GM13977 (cell line): ENCODE data around the gene EMILIN2.

Experiments
- DNase-seq: peaks from one replicate; pipeline ENCODE4 v3.0.0; 2012; ENCODE audit warnings: low spot score
- CTCF ChIP-seq: IDR thresholded peaks from 2 replicates; pipeline ENCODE4 v1.5.1; 2012; ENCODE audit warnings: mild to moderate bottlenecking, control low read depth; ENCODE audit not compliant: insufficient read depth; ENCODE audit errors: extremely low read depth, missing control alignments
- in situ Hi-C: fragments of 300-500 bp; cut with MboI; formaldehyde crosslinking; loops from one replicate; pipeline ENCODE4 v1.12.0; 2022; ENCODE audit warnings: low sequenced_read_pairs, low pct_unique_long_range_greater_than_20kb, mixed read lengths, inconsistent platforms; ENCODE audit not compliant: unreplicated experiment

The EMILIN2 gene

GRCh38 chr18:2919600-2919999 is 72.8 kb downstream of the EMILIN2 start:
- in situ Hi-C loops: no loop called here
- no peak for DNase-seq
- TF ChIP-seq CTCF: no peak

DNA sequence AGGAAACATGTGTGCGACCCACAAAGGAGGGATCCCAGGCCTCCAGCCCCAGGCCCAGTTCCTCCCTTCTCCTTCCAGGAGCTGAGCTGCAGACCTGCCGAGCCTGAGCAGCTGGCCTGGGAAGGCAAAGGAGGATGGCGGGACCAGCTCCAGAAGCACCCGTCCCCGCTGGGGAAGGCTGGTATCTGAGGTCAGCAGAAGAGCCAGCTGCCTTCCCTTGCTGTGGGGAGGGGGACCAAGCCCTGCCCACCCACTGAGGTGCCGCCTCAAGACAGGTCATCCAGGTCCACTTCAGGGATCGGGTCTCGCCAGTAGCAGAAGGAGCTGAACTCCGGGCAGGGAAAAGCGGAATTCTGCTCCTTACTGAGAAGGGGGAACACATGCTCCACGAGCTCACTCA is 73.2 kb downstream of the EMILIN2 start:
- DNase-seq: no peak
- no peak for TF ChIP-seq CTCF
- in situ Hi-C loops: no loop called here

DNA sequence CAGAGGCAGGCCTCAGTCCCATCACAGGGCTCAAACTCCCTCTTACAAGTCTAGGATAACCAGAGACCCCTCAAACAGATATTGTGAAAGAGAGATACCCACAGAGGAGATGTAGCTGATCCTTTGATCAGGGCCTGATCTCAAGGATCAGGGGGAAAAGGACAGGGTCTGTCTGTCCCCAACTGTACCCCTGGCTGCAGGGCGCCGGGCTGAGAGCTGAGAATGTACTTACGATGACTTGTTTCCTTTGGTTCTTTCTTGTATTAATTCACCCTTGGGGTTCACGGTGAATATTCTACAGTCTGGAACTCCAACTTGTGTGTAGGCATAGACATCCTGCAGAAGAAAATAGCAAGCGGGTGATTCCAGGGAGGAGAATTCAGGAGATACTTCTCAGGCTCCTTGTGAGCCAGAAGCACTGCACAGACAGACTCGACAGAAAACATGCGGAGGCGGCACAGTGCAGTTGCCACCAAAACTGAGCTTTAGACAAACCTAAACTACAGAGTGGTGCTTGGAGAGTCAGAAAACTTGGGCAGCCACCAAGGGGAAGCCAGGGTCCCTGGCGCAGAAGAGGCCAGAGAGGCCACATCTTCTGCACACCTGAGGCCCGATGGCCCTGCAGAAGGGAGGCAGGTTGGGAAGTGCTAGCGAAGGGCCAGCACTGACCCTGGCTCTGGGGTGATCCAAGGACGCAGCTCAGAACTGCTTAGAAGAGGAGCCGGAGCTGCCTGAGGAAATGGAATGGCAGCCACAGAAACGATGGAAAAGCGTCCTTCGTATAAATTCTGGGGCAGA is 73.9 kb downstream of the EMILIN2 start:
- DNase-seq: no peak
- no peak for TF ChIP-seq CTCF
- in situ Hi-C loops: no loop called here

DNA sequence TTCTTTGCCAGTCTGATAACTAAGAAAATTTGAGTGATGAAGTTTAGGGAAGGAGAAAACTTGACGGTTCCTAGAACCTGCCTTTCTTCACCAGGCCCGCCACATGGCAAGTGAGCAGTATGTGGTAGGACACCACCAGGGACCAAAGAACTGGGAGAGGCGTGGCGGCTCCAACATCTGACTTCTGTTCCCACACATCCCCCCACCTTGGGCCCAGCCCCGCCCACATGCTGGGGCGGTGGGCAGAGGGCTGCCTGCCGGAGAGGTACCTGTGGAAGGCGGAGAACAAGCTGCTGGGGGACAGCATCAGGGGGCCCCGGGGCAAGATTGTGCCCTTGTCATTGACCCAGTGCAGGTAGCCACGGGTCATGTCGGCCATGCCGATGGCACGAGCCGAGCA is 75.0 kb downstream of the EMILIN2 start:
- no peak for TF ChIP-seq CTCF
- DNase-seq: no peak
- in situ Hi-C loops: no loop called here

DNA sequence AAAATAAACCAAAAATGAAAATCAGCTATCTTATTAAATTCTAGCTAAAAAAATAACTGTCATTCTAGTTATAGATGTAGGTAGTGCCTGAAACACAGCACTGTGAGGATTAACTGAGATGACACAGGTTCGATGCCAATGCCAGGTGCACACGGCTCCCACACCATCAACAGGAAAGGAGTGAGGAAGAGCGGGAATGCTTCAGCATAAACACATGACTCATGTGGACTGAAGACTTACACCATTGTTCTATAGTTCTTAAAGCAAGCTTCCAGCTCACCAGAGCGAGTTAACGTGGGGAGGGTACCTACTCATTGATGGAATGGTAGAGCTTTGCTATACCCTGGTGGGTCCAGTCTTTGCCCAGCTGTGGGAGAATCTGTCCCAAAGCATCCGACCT is 76.7 kb downstream of the EMILIN2 start:
- no peak for DNase-seq
- no peak for TF ChIP-seq CTCF
- in situ Hi-C loops: no loop called here

GRCh38 chr18:2924920-2925319 is 78.1 kb downstream of the EMILIN2 start:
- in situ Hi-C loops: no loop called here
- no peak for TF ChIP-seq CTCF
- DNase-seq: no peak

GRCh38 chr18:2926528-2926927 is 79.7 kb downstream of the EMILIN2 start:
- in situ Hi-C loops: no loop called here
- no peak for DNase-seq
- no peak for TF ChIP-seq CTCF
